ENCODE data around the gene RARS2.
A peak's percentile ranks its signal among the peaks of the same experiment; 100 is the strongest.

The RARS2 gene, protein sequence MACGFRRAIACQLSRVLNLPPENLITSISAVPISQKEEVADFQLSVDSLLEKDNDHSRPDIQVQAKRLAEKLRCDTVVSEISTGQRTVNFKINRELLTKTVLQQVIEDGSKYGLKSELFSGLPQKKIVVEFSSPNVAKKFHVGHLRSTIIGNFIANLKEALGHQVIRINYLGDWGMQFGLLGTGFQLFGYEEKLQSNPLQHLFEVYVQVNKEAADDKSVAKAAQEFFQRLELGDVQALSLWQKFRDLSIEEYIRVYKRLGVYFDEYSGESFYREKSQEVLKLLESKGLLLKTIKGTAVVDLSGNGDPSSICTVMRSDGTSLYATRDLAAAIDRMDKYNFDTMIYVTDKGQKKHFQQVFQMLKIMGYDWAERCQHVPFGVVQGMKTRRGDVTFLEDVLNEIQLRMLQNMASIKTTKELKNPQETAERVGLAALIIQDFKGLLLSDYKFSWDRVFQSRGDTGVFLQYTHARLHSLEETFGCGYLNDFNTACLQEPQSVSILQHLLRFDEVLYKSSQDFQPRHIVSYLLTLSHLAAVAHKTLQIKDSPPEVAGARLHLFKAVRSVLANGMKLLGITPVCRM

DNA sequence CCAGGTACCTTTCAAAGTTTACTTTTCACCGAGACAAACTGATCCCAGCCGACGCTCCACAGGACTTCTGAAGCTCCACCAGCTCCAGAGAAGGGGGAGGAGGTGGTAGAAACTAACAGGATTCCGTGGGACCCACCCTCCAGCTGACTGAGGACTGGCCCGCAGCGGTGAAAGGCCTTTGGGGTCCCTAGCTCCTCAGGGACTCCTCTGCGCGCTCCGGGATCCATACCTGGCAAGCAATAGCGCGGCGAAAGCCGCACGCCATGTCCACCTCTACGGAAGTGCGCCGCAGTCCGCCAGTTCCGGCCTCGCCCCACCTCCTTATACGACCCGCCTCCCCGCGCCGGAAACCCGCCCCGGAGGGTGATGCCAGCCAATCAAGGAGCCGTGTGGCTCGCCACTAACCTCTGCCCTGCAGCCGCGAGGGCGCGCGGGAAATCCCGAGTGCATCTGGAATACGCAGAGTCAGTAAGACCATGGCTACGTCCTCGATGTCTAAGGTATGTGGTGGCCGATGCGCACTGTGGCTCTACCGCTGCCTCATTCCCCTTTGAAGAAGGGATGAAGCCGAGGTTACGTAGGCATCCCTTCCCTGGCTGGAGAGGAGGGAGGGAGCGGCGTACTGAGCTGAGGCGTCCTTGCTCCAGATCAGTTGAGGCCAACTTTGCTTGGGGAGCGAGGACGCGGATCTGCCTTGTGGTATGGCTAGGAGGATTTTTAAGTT lies at the start of gene RARS2, which contains the start of gene ORC3:
Gene RARS2 (minus strand): TSS at position 295 of the 724 bp plus-strand sequence. CDS start 30 bp downstream, at position 265.
Gene ORC3 (plus strand): TSS at position 443 of the 724 bp plus-strand sequence. CDS start 34 bp downstream, at position 477.
- peak; percentile 98 for DNase-seq (ENCODE audit: extremely low spot score)
- TF ChIP-seq, protein P1, sequence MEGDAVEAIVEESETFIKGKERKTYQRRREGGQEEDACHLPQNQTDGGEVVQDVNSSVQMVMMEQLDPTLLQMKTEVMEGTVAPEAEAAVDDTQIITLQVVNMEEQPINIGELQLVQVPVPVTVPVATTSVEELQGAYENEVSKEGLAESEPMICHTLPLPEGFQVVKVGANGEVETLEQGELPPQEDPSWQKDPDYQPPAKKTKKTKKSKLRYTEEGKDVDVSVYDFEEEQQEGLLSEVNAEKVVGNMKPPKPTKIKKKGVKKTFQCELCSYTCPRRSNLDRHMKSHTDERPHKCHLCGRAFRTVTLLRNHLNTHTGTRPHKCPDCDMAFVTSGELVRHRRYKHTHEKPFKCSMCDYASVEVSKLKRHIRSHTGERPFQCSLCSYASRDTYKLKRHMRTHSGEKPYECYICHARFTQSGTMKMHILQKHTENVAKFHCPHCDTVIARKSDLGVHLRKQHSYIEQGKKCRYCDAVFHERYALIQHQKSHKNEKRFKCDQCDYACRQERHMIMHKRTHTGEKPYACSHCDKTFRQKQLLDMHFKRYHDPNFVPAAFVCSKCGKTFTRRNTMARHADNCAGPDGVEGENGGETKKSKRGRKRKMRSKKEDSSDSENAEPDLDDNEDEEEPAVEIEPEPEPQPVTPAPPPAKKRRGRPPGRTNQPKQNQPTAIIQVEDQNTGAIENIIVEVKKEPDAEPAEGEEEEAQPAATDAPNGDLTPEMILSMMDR (IDR thresholded peaks at IDR 0.05; ENCODE audit: control extremely low read depth, extremely low read depth, low read depth, missing control alignments): no peak
- CTCF ChIA-PET: no interaction called here
- POLR2A ChIA-PET: interaction anchor here (0.6 kb wide), 2 partner anchors 14 to 109 kb away, joined by 3 read pairs; no protein-coding TSS in a partner anchor

DNA sequence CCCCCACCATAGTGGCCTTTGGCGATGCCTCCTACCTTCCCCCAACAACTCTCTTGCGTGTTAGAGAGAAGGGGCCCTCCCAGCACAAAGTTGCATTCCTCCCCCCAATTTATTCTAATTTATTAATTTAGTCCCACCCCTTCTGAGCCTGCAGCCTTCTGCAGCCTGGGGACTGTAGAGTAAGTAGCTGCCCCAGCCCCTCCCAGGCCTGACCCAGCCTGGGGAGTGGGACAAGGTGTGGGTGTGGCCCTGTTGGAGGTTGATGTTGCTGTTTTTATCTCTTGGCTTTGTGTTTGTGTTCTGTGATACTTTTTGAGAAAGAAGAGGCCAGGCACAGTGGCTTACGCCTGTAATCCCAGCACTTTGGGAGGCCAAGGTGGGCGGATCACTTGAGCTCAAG lies 49.6 kb upstream of the RARS2 start:
- TF ChIP-seq, protein P1 (IDR thresholded peaks at IDR 0.05; ENCODE audit: control extremely low read depth, extremely low read depth, low read depth, missing control alignments): no peak
- ChIA-PET CTCF (interaction anchor here (0.8 to 1.0 kb wide), 2 partner anchors 9 to 13 kb away, joined by 3 read pairs; no protein-coding TSS in a partner anchor), POLR2A (no interaction called here)
- DNase-seq (ENCODE audit: extremely low spot score): no peak

DNA sequence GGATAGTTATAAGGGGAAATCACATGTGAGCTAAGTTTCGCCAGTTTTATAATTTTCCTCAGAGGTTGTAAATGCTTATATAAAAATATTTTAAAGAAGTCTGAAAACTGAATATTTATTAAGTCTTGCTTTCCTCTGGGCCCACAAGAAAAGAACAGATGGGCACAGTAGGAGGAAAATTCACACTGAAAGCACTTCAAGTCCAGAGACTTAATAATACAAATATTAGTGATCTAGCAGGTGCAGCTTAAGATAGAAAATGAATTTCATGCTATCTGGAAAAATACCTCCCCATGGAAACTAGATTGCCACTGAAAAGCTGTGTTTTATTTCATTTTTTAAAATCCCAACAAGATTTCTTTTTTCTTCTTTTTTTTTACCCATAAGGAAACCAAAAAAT lies 47.3 kb upstream of the RARS2 start:
- ChIA-PET CTCF (interaction anchor here (0.7 to 2.8 kb wide), 4 partner anchors 10 to 22 kb away, joined by 3 to 11 read pairs (median 5); no protein-coding TSS in a partner anchor), POLR2A (no interaction called here)
- TF ChIP-seq, protein P1 (IDR thresholded peaks at IDR 0.05; ENCODE audit: control extremely low read depth, extremely low read depth, low read depth, missing control alignments): no peak
- DNase-seq (ENCODE audit: extremely low spot score): no peak

DNA sequence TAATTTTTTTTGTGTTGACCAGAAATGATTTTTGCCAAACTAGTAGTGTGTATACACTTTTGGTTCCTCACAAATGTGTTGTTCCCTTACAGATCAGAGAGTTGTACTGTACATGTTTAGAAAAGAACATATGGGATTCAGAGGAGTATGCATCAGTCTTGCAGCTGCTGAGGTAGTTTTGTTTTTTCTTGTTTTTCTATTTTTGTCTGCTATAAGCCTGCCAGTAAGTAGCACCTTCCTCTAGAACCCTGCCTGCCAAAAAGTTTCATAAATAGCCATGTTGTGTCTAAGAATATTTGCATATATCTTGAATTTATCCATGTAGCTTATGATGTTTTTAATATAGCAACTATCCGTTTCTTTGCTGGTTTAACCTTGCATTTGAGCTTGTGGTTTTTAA lies 46.5 kb upstream of the RARS2 start:
- TF ChIP-seq, protein P1 (IDR thresholded peaks at IDR 0.05; ENCODE audit: control extremely low read depth, extremely low read depth, low read depth, missing control alignments): no peak
- DNase-seq (ENCODE audit: extremely low spot score): no peak
- ChIA-PET POLR2A (no interaction called here), CTCF (interaction anchor here (1.6 to 2.8 kb wide), 3 partner anchors 9 to 17 kb away, joined by 5 to 11 read pairs (median 5); no protein-coding TSS in a partner anchor)

DNA sequence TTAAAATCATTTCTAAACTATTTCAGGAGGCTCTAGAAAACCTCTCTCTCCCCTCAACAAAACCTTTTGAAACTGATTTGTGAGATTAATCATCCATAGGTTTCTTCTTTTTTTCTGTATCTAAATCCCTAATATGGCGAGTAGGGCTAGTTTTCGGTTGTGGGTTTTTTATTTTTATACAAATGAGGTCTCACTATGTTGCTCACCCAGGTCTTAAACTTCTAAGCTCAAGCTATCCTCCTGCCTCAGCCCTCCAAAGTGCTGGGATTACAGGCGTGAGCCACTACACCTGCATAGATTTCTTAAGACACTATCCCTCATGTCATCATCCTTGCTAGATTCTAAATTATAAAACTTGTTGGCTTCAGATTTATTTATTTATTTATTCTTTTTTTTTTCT lies 44.1 kb upstream of the RARS2 start:
- ChIA-PET POLR2A (no interaction called here), CTCF (no interaction called here)
- no peak for DNase-seq (ENCODE audit: extremely low spot score)
- TF ChIP-seq, protein P1 (IDR thresholded peaks at IDR 0.05; ENCODE audit: control extremely low read depth, extremely low read depth, low read depth, missing control alignments): no peak

DNA sequence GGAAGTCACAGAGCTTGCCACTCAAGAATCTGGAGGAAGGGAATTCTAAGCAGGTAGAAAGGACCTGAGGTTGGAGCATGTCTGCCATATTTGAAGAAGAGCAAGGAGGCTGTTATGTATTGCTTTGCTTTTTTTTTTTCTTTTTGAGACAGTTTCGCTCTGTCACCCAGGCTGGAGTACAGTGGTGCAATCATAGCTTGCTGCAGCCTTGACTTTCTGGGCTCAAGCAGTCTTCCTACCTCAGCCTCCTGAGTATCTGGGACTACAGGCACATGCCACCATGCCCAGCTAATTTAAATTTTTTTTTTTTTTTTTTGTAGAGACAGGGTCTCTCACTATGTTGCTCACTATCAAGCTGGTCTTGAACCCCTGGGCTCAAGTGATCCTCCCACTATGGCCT lies 41.0 kb upstream of the RARS2 start:
- ChIA-PET POLR2A (no interaction called here), CTCF (interaction anchor here (1.1 to 2.3 kb wide), 2 partner anchors 11 to 14 kb away, joined by 3 to 5 read pairs; no protein-coding TSS in a partner anchor)
- TF ChIP-seq, protein P1 (IDR thresholded peaks at IDR 0.05; ENCODE audit: control extremely low read depth, extremely low read depth, low read depth, missing control alignments): no peak
- DNase-seq (ENCODE audit: extremely low spot score): no peak

Measured in GM10248 (cell line).